Ishikawa (cell line): ENCODE measurements around the gene ZBTB14.

Source experiments
- CEBPB ChIP-seq: IDR thresholded peaks from 2 replicates; pipeline ENCODE4 v1.6.1; 2012
- CREB1 ChIP-seq: IDR thresholded peaks from 2 replicates; pipeline ENCODE4 v1.6.1; 2012; ENCODE audit warnings: low read depth
- EP300 ChIP-seq: IDR thresholded peaks from 2 replicates; pipeline ENCODE4 v1.6.1; 2012; ENCODE audit warnings: borderline replicate concordance
- FOXM1 ChIP-seq: IDR thresholded peaks from 2 replicates; pipeline ENCODE4 v1.6.1; 2012; ENCODE audit warnings: low read depth, borderline replicate concordance
- RAD21 ChIP-seq: IDR thresholded peaks from 2 replicates; pipeline ENCODE4 v1.6.1; 2012; ENCODE audit warnings: low read depth
- TAF1 ChIP-seq: IDR thresholded peaks from 2 replicates; pipeline ENCODE4 v1.6.1; 2012; ENCODE audit warnings: low read depth, mild to moderate bottlenecking
- TCF12 ChIP-seq: IDR thresholded peaks from 2 replicates; pipeline ENCODE4 v1.6.1; 2012; ENCODE audit warnings: low read depth
- TEAD4 ChIP-seq: IDR thresholded peaks from 2 replicates; pipeline ENCODE4 v1.6.1; 2012
- YY1 ChIP-seq: IDR thresholded peaks from 2 replicates; pipeline ENCODE4 v1.6.1; 2012; ENCODE audit warnings: low read depth
- TF ChIP-seq, protein P1 (sequence below): IDR thresholded peaks from 2 replicates; pipeline ENCODE4 v1.6.1; 2012; ENCODE audit warnings: low read depth, mild to moderate bottlenecking
- TF ChIP-seq, protein P2 (sequence below): IDR thresholded peaks from 2 replicates; pipeline ENCODE4 v1.6.1; 2012

DNA sequence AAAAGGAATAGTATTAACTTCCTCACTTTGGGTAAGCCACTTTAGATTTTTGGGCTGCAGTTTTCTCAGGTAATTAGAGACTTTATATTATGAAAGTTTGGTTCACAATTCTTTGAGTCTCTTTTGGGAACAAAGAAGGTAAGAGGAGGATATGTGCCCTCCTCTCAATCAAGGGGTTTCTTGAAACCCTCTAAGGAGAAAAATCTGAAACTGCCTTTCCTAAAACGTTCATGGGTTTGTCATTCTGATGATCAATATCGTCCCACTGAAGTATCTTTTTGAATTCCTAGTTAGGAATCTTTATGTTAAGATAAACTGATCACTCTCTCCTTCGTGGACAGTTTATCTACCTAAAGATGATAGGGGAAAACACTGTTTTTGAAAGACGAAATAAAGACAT is 56.1 kb downstream of the ZBTB14 start:
- TF ChIP-seq EP300 (no peak), TEAD4 (no peak), TAF1 (no peak), CREB1 (no peak), RAD21 (no peak), CEBPB (no peak), FOXM1 (no peak), TCF12 (no peak), YY1 (no peak)
- TF ChIP-seq, protein P1, sequence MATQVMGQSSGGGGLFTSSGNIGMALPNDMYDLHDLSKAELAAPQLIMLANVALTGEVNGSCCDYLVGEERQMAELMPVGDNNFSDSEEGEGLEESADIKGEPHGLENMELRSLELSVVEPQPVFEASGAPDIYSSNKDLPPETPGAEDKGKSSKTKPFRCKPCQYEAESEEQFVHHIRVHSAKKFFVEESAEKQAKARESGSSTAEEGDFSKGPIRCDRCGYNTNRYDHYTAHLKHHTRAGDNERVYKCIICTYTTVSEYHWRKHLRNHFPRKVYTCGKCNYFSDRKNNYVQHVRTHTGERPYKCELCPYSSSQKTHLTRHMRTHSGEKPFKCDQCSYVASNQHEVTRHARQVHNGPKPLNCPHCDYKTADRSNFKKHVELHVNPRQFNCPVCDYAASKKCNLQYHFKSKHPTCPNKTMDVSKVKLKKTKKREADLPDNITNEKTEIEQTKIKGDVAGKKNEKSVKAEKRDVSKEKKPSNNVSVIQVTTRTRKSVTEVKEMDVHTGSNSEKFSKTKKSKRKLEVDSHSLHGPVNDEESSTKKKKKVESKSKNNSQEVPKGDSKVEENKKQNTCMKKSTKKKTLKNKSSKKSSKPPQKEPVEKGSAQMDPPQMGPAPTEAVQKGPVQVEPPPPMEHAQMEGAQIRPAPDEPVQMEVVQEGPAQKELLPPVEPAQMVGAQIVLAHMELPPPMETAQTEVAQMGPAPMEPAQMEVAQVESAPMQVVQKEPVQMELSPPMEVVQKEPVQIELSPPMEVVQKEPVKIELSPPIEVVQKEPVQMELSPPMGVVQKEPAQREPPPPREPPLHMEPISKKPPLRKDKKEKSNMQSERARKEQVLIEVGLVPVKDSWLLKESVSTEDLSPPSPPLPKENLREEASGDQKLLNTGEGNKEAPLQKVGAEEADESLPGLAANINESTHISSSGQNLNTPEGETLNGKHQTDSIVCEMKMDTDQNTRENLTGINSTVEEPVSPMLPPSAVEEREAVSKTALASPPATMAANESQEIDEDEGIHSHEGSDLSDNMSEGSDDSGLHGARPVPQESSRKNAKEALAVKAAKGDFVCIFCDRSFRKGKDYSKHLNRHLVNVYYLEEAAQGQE, result no peak
- TF ChIP-seq, protein P2, sequence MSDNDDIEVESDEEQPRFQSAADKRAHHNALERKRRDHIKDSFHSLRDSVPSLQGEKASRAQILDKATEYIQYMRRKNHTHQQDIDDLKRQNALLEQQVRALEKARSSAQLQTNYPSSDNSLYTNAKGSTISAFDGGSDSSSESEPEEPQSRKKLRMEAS, result no peak
